ENCODE data around the gene CELF3.

GRCh38 chr1:151704246-151704645, 12.4 kb downstream of the CELF3 start:
- TF ChIP-seq CTCF (IDR thresholded peaks at IDR 0.05) (no peak), EZH2 (IDR thresholded peaks at IDR 0.05; ENCODE audit: borderline replicate concordance, insufficient read depth, low read depth, low read length, poor library complexity, severe bottlenecking) (no peak)
